Upper lobe of left lung (tissue), 4 donors: ENCODE data around the gene TAGLN2.
A peak's percentile ranks its signal among the peaks of the same experiment; 100 is the strongest.

ENCODE experiments used
- CTCF ChIP-seq, 6 experiments: fragments of 450-650 bp in 4 of 6; fragments of 200-600 bp in 2 of 6; sonication (generic) in 2 of 6; IDR thresholded peaks; one replicate each; pipeline ENCODE4 v1.5.1; 2016 to 2019; ENCODE audit warnings: antibody characterized with exemption in 6 of 6
- EP300 ChIP-seq, 4 donors: sonication (generic); formaldehyde crosslinking; IDR thresholded peaks; one replicate each; pipeline ENCODE4 v1.5.1; 2017; ENCODE audit warnings: antibody characterized with exemption in 4 of 4, control low read depth in 2 of 4
- POLR2A ChIP-seq, 4 donors: fragments of 450-650 bp; IDR thresholded peaks; one replicate each; pipeline ENCODE4 v1.5.1; 2016 to 2017; ENCODE audit warnings: antibody characterized with exemption in 4 of 4, mild to moderate bottlenecking in 2 of 4
- POLR2AphosphoS5 ChIP-seq, 2 donors: sonication (generic); formaldehyde crosslinking; IDR thresholded peaks; one replicate each; pipeline ENCODE4 v1.5.1; 2017; ENCODE audit warnings: antibody characterized with exemption in 2 of 2

- TF ChIP-seq CTCF (IDR thresholded peaks at IDR 0.05) (no peak), EP300 (IDR thresholded peaks at IDR 0.05) (no peak), POLR2AphosphoS5 (IDR thresholded peaks at IDR 0.05) (peak in 1 of 2 donors; percentile 17), POLR2A (IDR thresholded peaks at IDR 0.05) (no peak)
Measured at GRCh38 chr1:159895836-159896545, 29.3 kb downstream of the TAGLN2 start.
